ENCODE data around the gene SRGAP3.

The SRGAP3 gene

GRCh38 chr3:8967553-8967952, 281.9 kb downstream of the SRGAP3 start:
- no peak overlapping the region for H3K4me3 ChIP-seq (ENCODE audit: control insufficient read depth, low read depth, low read length)
- TF ChIP-seq, protein P1, sequence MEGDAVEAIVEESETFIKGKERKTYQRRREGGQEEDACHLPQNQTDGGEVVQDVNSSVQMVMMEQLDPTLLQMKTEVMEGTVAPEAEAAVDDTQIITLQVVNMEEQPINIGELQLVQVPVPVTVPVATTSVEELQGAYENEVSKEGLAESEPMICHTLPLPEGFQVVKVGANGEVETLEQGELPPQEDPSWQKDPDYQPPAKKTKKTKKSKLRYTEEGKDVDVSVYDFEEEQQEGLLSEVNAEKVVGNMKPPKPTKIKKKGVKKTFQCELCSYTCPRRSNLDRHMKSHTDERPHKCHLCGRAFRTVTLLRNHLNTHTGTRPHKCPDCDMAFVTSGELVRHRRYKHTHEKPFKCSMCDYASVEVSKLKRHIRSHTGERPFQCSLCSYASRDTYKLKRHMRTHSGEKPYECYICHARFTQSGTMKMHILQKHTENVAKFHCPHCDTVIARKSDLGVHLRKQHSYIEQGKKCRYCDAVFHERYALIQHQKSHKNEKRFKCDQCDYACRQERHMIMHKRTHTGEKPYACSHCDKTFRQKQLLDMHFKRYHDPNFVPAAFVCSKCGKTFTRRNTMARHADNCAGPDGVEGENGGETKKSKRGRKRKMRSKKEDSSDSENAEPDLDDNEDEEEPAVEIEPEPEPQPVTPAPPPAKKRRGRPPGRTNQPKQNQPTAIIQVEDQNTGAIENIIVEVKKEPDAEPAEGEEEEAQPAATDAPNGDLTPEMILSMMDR (IDR thresholded peaks at IDR 0.05; ENCODE audit: control insufficient read depth, insufficient read depth, low read depth, low read length, missing control alignments) = no peak
- no peak for DNase-seq (ENCODE audit: low read depth)

GRCh38 chr3:8966820-8967348, 282.6 kb downstream of the SRGAP3 start:
- TF ChIP-seq, protein P1 (IDR thresholded peaks at IDR 0.05; ENCODE audit: control insufficient read depth, insufficient read depth, low read depth, low read length, missing control alignments) = no peak
- DNase-seq (ENCODE audit: low read depth) = no peak
- H3K4me3 ChIP-seq (ENCODE audit: control insufficient read depth, low read depth, low read length) = no peak overlapping the region

DNA sequence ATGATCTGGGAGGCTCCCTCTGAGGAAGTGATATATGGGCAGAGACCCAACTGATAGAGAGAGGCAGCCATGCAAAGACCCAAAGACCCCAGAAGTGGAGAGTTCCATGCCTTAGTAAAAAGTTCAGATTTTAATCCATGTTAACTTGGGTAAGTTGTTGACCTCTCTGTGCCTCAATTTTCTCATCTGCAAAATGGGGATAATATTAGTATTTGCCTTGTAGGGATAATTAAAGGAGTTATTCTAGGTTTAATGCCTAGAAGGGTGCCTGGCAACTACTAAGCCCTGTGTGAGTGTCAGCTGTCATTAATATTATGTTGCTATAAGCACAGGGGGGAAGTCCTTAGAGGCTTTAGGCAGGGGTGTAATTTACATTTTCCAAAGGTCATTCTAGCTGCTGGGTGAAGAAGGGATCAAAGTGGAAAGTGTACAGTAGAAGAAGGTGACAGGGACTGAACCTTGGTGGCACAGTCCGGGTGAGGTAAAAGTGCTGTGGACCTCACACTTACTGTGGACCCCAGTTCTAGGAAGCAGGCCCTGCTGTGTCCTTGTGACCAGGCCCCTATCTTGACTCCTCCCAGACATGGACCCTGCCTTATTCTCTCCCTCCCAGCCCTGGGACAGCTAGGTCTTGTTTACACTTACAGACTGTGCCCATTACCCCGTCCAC, 283.2 kb downstream of the SRGAP3 start:
- no peak overlapping the region for H3K4me3 ChIP-seq (ENCODE audit: control insufficient read depth, low read depth, low read length)
- DNase-seq (ENCODE audit: low read depth) = no peak
- TF ChIP-seq, protein P1 (IDR thresholded peaks at IDR 0.05; ENCODE audit: control insufficient read depth, insufficient read depth, low read depth, low read length, missing control alignments) = no peak

DNA sequence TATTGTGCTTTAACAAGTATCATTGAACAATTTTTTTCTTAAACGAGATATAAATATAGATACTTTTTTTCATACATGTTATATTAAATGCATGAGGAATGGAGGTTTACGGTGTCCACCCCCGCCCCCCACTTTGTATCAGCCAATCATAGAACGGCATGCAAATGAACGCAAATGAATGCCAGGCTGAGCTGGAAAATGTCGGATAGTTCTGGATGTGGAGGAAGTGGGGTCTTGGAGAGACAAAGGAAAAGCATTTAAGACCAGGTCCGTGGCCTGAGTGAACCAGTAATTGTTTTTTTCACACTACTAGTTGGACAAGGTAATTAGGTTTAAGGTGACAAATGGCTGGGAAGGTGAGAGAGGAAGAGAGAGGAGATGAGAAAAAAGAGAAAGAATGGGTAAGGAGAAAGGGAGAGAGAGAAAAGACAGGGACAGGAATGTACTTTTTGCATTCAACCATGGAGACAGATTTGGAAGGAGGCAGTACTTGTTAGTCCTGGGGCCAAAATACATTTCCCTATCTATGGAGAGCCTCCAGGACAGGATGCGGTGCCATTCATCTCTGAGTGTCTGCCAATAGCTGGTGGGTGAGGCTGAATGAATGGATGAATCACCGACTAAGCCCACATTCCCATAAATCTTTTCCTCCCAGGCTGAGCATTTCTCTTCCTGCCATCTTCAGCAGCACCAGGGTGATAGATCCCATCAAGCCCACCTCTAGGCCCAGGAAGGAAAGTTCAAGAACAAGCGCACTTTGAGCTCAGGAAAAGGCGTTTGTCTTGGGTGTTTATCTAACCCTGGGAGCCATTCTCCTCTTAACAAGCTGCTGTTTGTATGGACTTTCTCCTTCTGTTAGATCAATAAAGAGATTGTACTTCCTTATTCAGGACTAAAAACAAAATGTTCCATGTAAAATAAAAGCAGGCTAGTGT, 284.7 kb downstream of the SRGAP3 start:
- no peak overlapping the region for H3K4me3 ChIP-seq (ENCODE audit: control insufficient read depth, low read depth, low read length)
- peak; percentile 70 for DNase-seq (ENCODE audit: low read depth)
- TF ChIP-seq, protein P1 (IDR thresholded peaks at IDR 0.05; ENCODE audit: control insufficient read depth, insufficient read depth, low read depth, low read length, missing control alignments) = no peak

- TF ChIP-seq, protein P1 (IDR thresholded peaks at IDR 0.05; ENCODE audit: control insufficient read depth, insufficient read depth, low read depth, low read length, missing control alignments) = no peak
- peak; percentile 57 for DNase-seq (ENCODE audit: low read depth)
- H3K4me3 ChIP-seq (ENCODE audit: control insufficient read depth, low read depth, low read length) = peak within 1 kb of the TSS; percentile 67
Observed at GRCh38 chr3:8963137-8963853, 286.2 kb downstream of the SRGAP3 start, which contains the start of gene RAD18. Gene RAD18 (minus strand): TSS chr3:8963472. CDS start chr3:8963385, 87 bp downstream.
